ENCODE measurements around the gene METTL9. TPM values are rescaled to one million over a fixed set of nuclear protein-coding genes. Genes with fewer than 3 reads are reported as not detected.
"Not testable (repeated sequence)": the region's sequence is repeated elsewhere in the genome, so short reads cannot be mapped to it uniquely, and the experiment has no call there.

The METTL9 gene
- total and polyA plus RNA-seq, 2 experiments from 2014 or later = 72.5 to 152 TPM

DNA sequence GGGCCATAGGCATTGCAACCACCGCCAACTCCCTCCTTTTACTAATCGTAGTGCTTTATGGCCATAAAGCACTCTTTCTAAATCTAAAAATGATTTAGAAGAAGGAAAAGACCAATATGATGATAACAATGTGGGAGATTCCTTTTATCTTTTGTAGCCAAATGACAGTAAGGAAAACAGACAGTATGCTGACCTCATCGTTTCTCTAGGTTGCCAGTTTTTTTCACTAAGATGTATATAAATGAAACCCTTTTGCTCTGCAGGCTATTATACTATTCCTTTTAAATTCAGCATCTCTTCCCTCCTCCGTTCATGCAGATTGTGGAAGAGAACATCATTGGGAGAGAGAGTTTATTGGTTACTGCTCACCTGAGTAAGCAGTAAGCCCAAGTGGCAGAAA, 89.7 kb downstream of the METTL9 start:
- Mint-ChIP-seq H3K4me3 (no peak overlapping the region), H3K36me3 (ENCODE audit: low read depth) (no peaks in the 10 kb centered on the region), H3K9me3 (peaks cover 2% of the 10 kb centered on the region; the same call in 1 of the 3 replicates), H3K27ac (no peak overlapping the region), H3K27me3 (ENCODE audit: insufficient read depth, low read depth, poor library complexity) (peaks cover 7% of the 10 kb centered on the region), H3K4me1 (no peaks in the 10 kb centered on the region)
- Histone ChIP-seq H3K79me2 (replicated peaks; ENCODE audit: insufficient read depth) (no peaks in the 10 kb centered on the region), H3K4me1 (ENCODE audit: insufficient read depth) (no peaks in the 10 kb centered on the region), H2AFZ (no peak overlapping the region), H3K27me3 (ENCODE audit: insufficient read depth) (no peaks in the 10 kb centered on the region), H3F3A (replicated peaks; ENCODE audit: low read depth) (no peaks in the 10 kb centered on the region), H3K9me2 (ENCODE audit: insufficient read depth) (no peaks in the 10 kb centered on the region), H4K20me1 (replicated peaks; ENCODE audit: insufficient read depth) (no peaks in the 10 kb centered on the region), H3K36me3 (ENCODE audit: insufficient read depth) (no peaks in the 10 kb centered on the region), H3K4me3 (no peak overlapping the region), H3K27ac (ENCODE audit: low read depth) (no peak overlapping the region), H3K4me2 (no peak overlapping the region)
- DNase-seq (ENCODE audit: low spot score) = no peak
- TF ChIP-seq, protein P1, sequence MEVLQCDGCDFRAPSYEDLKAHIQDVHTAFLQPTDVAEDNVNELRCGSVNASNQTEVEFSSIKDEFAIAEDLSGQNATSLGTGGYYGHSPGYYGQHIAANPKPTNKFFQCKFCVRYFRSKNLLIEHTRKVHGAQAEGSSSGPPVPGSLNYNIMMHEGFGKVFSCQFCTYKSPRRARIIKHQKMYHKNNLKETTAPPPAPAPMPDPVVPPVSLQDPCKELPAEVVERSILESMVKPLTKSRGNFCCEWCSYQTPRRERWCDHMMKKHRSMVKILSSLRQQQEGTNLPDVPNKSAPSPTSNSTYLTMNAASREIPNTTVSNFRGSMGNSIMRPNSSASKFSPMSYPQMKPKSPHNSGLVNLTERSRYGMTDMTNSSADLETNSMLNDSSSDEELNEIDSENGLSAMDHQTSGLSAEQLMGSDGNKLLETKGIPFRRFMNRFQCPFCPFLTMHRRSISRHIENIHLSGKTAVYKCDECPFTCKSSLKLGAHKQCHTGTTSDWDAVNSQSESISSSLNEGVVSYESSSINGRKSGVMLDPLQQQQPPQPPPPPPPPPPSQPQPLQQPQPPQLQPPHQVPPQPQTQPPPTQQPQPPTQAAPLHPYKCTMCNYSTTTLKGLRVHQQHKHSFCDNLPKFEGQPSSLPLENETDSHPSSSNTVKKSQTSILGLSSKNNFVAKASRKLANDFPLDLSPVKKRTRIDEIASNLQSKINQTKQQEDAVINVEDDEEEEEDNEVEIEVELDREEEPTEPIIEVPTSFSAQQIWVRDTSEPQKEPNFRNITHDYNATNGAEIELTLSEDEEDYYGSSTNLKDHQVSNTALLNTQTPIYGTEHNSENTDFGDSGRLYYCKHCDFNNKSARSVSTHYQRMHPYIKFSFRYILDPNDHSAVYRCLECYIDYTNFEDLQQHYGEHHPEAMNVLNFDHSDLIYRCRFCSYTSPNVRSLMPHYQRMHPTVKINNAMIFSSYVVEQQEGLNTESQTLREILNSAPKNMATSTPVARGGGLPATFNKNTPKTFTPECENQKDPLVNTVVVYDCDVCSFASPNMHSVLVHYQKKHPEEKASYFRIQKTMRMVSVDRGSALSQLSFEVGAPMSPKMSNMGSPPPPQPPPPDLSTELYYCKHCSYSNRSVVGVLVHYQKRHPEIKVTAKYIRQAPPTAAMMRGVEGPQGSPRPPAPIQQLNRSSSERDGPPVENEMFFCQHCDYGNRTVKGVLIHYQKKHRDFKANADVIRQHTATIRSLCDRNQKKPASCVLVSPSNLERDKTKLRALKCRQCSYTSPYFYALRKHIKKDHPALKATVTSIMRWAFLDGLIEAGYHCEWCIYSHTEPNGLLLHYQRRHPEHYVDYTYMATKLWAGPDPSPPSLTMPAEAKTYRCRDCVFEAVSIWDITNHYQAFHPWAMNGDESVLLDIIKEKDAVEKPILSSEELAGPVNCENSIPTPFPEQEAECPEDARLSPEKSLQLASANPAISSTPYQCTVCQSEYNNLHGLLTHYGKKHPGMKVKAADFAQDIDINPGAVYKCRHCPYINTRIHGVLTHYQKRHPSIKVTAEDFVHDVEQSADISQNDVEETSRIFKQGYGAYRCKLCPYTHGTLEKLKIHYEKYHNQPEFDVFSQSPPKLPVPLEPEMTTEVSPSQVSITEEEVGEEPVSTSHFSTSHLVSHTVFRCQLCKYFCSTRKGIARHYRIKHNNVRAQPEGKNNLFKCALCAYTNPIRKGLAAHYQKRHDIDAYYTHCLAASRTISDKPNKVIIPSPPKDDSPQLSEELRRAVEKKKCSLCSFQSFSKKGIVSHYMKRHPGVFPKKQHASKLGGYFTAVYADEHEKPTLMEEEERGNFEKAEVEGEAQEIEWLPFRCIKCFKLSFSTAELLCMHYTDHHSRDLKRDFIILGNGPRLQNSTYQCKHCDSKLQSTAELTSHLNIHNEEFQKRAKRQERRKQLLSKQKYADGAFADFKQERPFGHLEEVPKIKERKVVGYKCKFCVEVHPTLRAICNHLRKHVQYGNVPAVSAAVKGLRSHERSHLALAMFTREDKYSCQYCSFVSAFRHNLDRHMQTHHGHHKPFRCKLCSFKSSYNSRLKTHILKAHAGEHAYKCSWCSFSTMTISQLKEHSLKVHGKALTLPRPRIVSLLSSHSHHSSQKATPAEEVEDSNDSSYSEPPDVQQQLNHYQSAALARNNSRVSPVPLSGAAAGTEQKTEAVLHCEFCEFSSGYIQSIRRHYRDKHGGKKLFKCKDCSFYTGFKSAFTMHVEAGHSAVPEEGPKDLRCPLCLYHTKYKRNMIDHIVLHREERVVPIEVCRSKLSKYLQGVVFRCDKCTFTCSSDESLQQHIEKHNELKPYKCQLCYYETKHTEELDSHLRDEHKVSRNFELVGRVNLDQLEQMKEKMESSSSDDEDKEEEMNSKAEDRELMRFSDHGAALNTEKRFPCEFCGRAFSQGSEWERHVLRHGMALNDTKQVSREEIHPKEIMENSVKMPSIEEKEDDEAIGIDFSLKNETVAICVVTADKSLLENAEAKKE (CRISPR knock-in tag; IDR thresholded peaks at IDR 0.05) = no peak
- TF ChIP-seq, protein P2, sequence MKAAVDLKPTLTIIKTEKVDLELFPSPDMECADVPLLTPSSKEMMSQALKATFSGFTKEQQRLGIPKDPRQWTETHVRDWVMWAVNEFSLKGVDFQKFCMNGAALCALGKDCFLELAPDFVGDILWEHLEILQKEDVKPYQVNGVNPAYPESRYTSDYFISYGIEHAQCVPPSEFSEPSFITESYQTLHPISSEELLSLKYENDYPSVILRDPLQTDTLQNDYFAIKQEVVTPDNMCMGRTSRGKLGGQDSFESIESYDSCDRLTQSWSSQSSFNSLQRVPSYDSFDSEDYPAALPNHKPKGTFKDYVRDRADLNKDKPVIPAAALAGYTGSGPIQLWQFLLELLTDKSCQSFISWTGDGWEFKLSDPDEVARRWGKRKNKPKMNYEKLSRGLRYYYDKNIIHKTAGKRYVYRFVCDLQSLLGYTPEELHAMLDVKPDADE (IDR thresholded peaks at IDR 0.05) = no peak
- TF ChIP-seq POLR2AphosphoS5 (IDR thresholded peaks at IDR 0.05; ENCODE audit: low read depth) (no peak), STAT1 (IDR thresholded peaks at IDR 0.05; ENCODE audit: unreplicated experiment) (no peak), JUNB (IDR thresholded peaks at IDR 0.05; ENCODE audit: unreplicated experiment) (no peak), EZH2phosphoT487 (IDR thresholded peaks at IDR 0.05; ENCODE audit: unreplicated experiment) (no peak), EZH2 (IDR thresholded peaks at IDR 0.05; ENCODE audit: low read depth, unreplicated experiment) (no peak), NANOG (IDR thresholded peaks at IDR 0.05; ENCODE audit: borderline replicate concordance) (no peak), CREB1 (CRISPR knock-in tag; IDR thresholded peaks at IDR 0.05; ENCODE audit: low read depth) (no peak)
- no peak for ATAC-seq

DNA sequence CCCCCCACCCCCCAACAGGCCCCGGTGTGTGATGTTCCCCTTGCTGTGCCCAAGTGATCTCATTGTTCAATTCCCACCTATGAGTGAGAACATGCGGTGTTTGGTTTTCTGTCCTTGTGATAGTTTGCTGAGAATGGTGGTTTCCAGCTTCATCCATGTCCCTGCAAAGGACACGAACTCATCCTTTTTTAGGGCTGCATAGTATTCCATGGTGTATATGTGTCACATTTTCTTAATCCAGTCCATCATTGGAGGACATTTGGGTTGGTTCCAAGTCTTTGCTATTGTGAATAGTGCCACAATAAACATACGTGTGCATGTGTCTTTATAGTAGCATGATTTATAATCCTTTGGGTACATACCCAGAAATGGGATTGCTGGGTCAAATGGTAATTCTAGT, 91.6 kb downstream of the METTL9 start:
- H3K4me1 ChIP-seq (ENCODE audit: insufficient read depth); H3K4me3 Mint-ChIP-seq; H3K27me3 ChIP-seq (ENCODE audit: insufficient read depth); H3K4me2 ChIP-seq; H3K36me3 ChIP-seq (ENCODE audit: insufficient read depth); H3K36me3 Mint-ChIP-seq (ENCODE audit: low read depth); H4K20me1 ChIP-seq (replicated peaks; ENCODE audit: insufficient read depth); ATAC-seq; H3K27ac Mint-ChIP-seq; H3K4me1 Mint-ChIP-seq; H3K9me3 Mint-ChIP-seq; H3K27ac ChIP-seq (ENCODE audit: low read depth); H3K9me2 ChIP-seq (ENCODE audit: insufficient read depth); H3K27me3 Mint-ChIP-seq (ENCODE audit: insufficient read depth, low read depth, poor library complexity); H3K4me3 ChIP-seq; H3K79me2 ChIP-seq (replicated peaks; ENCODE audit: insufficient read depth); DNase-seq (ENCODE audit: low spot score); H2AFZ ChIP-seq; H3F3A ChIP-seq (replicated peaks; ENCODE audit: low read depth): not testable (repeated sequence)

Measured in GM23338 (cell line).